BJ (cell line): ENCODE data around the gene GNB5. TPM values are rescaled to one million over a fixed set of nuclear protein-coding genes. Genes with fewer than 3 reads are reported as not detected.

Experiments used
- CTCF ChIA-PET: fragments of 350-600 bp; formaldehyde crosslinking; extraction: SDS; loops from one replicate; lab custom pipeline; 2021; ENCODE audit warnings: antibody characterized with exemption, inconsistent platforms; lab: Yijun Ruan, JAX
- POLR2A ChIA-PET: fragments of 300-600 bp; sonication (Branson Sonifier 250); formaldehyde crosslinking; extraction: SDS; loops from one replicate; lab custom pipeline; 2021; ENCODE audit warnings: antibody characterized with exemption; lab: Charles Lee
- DNase-seq: peaks from one replicate; pipeline ENCODE4 v3.0.0-alpha.2; 2011; ENCODE audit warnings: low read depth
- H3K27me3 ChIP-seq: 2 replicates; pipeline ENCODE4 v1.6.0; 2011; ENCODE audit warnings: low read length; ENCODE audit not compliant: control insufficient read depth, insufficient read depth
- H3K36me3 ChIP-seq: 2 replicates; pipeline ENCODE4 v1.5.1; 2011; ENCODE audit warnings: low read length; ENCODE audit not compliant: control insufficient read depth, insufficient read depth
- H3K4me3 ChIP-seq: 2 replicates; pipeline ENCODE4 v1.5.1; 2011; ENCODE audit warnings: low read depth, mild to moderate bottlenecking, control low read depth, low read length
- polyA plus RNA-seq: library from polyadenylated mRNA; depleted of rRNA; stranded (reverse); fragments of >200 nt; gene quantifications from 2 replicates; pipeline ENCODE4 v1.2.3, GENCODE V29; 2011
- TF ChIP-seq, protein P1 (sequence below): IDR thresholded peaks from 2 replicates; pipeline ENCODE4 v1.5.1; 2011; ENCODE audit warnings: low read depth, mild to moderate bottlenecking, control low read depth, inconsistent platforms, low read length, moderate library complexity; ENCODE audit not compliant: insufficient read depth

GNB5 gene
- polyA plus RNA-seq, 1 experiment: 63.0 TPM

DNA sequence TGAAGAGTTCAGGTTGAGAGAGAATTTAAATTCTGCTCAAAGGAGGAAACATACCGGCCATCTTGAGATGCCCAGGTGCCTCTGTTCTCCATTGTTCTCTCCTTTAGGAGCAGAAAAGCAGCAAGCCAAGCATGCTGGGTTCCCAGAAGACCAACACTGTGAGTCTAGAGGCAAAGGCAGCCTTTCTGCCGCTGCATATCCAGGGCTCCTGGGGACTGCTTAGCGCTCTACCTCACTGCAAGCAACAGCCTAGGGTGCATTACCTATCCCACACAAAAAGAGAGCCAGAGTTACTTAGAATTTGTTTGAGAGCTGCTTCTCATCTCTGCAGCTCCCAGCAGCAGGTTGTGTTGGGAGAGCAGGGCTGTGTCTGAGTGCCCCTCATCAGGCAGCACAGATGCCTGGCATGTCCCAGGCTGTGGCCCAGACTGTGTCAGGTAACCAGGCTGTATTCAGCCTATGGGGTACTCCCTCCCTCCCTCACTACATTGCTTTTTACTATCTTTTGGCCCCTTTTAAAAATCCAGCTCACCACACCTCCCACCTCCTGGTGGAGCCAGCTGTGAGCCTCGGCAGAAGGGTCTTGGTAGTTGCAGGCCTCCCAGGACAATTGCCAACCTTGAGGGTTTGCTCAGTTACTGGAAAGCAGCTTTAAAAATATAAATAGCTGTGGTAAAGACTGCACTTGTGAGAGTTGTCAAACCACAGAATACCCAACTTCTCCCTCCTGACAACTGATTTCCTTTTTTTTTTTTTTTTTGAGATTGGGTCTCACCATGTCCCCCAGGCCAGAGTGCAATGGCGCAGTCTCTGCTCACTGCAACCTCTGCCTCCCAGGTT is 108.8 kb downstream of the GNB5 start:
- ChIA-PET POLR2A (no interaction called here), CTCF (interaction anchor here (2.6 to 4.0 kb wide), 2 partner anchors 9 to 56 kb away, joined by 7 to 14 read pairs; no protein-coding TSS in a partner anchor)
- Histone ChIP-seq H3K27me3 (no peaks in the 10 kb centered on the region), H3K36me3 (no peaks in the 10 kb centered on the region), H3K4me3 (no peak overlapping the region)
- TF ChIP-seq, protein P1, sequence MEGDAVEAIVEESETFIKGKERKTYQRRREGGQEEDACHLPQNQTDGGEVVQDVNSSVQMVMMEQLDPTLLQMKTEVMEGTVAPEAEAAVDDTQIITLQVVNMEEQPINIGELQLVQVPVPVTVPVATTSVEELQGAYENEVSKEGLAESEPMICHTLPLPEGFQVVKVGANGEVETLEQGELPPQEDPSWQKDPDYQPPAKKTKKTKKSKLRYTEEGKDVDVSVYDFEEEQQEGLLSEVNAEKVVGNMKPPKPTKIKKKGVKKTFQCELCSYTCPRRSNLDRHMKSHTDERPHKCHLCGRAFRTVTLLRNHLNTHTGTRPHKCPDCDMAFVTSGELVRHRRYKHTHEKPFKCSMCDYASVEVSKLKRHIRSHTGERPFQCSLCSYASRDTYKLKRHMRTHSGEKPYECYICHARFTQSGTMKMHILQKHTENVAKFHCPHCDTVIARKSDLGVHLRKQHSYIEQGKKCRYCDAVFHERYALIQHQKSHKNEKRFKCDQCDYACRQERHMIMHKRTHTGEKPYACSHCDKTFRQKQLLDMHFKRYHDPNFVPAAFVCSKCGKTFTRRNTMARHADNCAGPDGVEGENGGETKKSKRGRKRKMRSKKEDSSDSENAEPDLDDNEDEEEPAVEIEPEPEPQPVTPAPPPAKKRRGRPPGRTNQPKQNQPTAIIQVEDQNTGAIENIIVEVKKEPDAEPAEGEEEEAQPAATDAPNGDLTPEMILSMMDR: no peak
- no peak for DNase-seq

DNA sequence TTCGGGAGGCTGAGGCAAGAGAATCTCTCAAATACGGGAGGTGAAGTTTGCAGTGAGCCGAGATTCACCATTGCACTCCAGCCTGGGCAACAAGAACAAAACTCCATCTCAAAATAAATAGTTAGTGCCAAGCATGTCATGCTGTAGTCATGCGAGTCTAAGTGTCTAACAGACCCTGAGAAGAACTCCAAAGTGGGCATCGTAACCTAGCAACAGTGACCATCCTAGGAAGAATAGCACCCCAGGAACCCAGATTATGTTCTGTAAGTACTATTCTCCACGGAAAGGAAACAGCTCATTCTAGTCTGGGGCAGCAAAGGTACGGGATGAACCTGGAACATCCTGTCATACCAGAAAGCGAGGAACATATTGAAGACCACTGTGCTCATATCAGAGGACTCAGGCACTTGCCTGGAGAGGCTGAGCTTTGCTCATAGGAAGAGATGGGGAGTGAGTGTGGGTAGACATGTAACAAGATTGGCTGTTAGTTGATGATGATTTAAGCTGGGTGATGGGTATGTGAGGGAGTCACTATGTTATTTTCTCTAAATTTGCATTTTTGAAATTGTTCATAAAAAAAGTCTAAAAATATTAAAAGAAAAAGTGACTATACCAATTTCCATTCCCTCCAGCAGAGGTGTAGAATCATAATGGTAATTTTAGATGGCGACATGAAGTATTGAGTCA is 110.3 kb downstream of the GNB5 start:
- POLR2A ChIA-PET: no interaction called here

DNA sequence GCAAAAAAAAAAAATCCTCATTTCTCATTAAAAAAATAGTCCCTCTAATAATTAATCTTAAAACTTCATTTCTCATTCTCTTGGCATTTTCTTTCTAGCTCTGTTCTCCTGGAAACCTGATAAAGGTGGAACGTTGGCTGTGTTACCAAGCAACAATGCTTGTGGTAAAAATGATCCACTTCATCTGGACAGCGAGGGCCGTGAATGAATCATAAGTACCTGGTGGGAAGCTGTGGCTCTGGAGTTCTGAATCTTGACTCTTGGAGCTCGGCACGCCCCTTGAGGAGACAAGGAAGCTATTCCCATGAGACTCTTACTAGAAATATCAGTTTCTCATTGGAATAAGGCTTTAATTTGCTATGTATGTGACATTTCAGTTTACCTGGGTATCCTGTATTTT is 111.2 kb downstream of the GNB5 start:
- Histone ChIP-seq H3K36me3 (no peaks in the 10 kb centered on the region), H3K4me3 (no peak overlapping the region), H3K27me3 (no peaks in the 10 kb centered on the region)
- ChIA-PET CTCF (interaction anchor here (1.1 to 4.0 kb wide), 10 partner anchors 10 to 109 kb away, joined by 3 to 19 read pairs (median 4); partner anchors contain the start of gene LEO1), POLR2A (no interaction called here)
- DNase-seq: no peak
- TF ChIP-seq, protein P1: no peak

More for the DNA sequence above, 110.3 kb downstream of the GNB5 start:
- Histone ChIP-seq H3K27me3 (no peaks in the 10 kb centered on the region), H3K36me3 (no peaks in the 10 kb centered on the region), H3K4me3 (no peak overlapping the region)
- no peak for DNase-seq
- CTCF ChIA-PET: interaction anchor here (0.7 to 4.0 kb wide), 10 partner anchors 11 to 120 kb away, joined by 3 to 19 read pairs (median 4); partner anchors contain the start of gene LEO1
- TF ChIP-seq, protein P1: no peak

DNA sequence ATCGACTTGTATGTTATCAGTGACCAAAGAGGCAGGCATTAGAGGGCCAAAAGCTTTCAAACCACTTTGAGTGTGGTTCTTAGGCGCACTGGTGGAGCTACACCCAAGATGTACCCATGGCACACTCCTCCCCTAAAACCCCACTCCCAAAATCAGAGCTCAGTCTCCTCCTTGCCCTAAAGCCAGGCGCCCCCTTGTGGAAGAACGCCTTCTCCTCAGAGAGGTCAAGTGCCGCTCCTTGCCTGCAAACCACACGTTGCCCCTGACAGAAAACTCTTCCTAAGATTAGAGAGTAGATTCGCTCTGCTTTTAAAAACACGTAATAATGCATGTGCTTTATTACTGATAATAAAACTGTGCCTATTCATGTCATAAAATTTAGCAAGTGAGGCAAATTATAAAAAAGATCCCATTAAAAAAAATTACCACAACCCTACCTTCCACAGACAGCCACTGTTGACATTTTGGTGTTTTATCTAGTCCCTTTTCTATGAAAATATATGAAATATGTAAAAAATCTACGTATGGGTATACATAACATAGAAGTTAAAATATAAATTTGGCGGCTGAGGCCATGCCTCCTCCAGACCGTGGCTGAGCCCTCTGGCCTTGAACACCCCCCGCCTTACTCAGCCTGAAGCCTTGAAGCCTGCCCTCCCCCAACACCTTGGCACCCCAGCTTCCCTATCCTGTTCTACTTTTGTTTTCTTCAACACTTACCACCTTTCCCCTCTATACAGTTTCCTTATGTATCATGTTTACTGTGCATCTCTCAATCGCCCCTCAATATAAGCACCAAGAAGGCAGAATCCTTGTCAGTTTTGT is 112.1 kb downstream of the GNB5 start:
- no peaks in the 10 kb centered on the region for H3K36me3 ChIP-seq
- DNase-seq: no peak
- no peak overlapping the region for H3K4me3 ChIP-seq
- POLR2A ChIA-PET: no interaction called here
- H3K27me3 ChIP-seq: no peaks in the 10 kb centered on the region
- CTCF ChIA-PET: interaction anchor here (0.6 to 4.0 kb wide), 24 partner anchors 9 to 449 kb away, joined by 3 to 19 read pairs (median 4); partner anchors contain the start of gene LEO1
- TF ChIP-seq, protein P1: peak; percentile 89
